ENCODE results near the gene MEPE. TPM values are rescaled to one million over a fixed set of nuclear protein-coding genes. Genes with fewer than 3 reads are reported as not detected.
"Not testable (repeated sequence)": the region's sequence is repeated elsewhere in the genome, so short reads cannot be mapped to it uniquely, and the experiment has no call there.

MEPE gene
- total and polyA plus RNA-seq, 7 experiments from 2014 or later = not detected

DNA sequence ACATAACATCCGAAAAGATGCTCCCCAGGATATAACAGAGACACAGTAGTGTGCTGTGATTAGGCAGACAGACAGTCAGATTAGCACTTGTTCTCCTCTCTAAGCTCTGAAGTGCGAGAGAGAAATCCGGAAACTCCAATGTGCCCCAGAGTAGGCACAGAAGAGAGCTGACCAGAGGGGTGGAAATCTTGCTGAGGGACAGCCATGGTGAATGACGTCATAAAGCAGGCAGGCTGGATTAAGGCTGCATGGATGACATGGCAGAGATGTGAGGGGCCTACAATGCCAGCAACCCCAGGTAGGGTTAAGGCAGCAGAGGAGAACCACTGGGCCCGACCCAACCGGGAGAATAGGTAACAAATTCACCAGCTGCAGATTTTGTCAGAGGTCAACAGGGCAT is 53.3 kb downstream of the MEPE start:
- POLR2A ChIA-PET = no interaction called here

DNA sequence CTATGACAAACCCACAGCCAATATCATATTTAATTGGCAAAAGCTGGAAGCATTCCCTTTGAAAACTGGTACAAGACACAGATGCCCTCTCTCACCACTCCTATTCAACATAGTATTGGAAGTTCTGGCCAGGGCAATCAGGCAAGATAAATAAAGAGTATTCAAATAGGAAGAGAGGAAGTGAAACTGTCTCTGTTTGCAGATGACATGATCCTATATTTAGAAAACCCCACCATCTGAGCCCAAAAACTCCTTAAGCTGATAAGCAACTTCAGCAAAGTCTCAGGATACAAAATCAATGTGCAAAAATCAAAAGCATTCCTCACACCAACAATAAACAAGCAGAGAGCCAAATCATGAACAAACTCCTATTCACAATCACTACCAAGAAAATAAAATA is 58.0 kb downstream of the MEPE start:
- Mint-ChIP-seq H3K27me3 (peaks cover 8 to 25% (median 15%) of the 10 kb centered on the region in 5 donors), H3K9me3 (peaks cover 3 to 35% (median 11%) of the 10 kb centered on the region in 11 donors)
- ATAC-seq; H3K4me1 ChIP-seq (ENCODE audit: control insufficient read depth in 2 of 2, insufficient read depth in 2 of 2, low read length in 2 of 2); H3K4me3 Mint-ChIP-seq; H3K27ac ChIP-seq (ENCODE audit: low read depth, low read length); H3K4me1 Mint-ChIP-seq; H3K36me3 ChIP-seq (ENCODE audit: control insufficient read depth in 2 of 3, insufficient read depth in 3 of 3, low read length in 3 of 3); CTCF ChIA-PET; H3K27ac Mint-ChIP-seq; H3K36me3 Mint-ChIP-seq; POLR2A ChIA-PET; H3K4me3 ChIP-seq (ENCODE audit: low read length); intact Hi-C loops (cut with micrococcal nuclease); H3K27me3 ChIP-seq (ENCODE audit: control insufficient read depth in 2 of 2, insufficient read depth in 2 of 2, low read length in 2 of 2); H3K9me3 ChIP-seq (ENCODE audit: control insufficient read depth in 2 of 3, low read length in 3 of 3); DNase-seq: not testable (repeated sequence)

More for the DNA sequence above, 53.3 kb downstream of the MEPE start:
- Histone ChIP-seq H3K27ac (ENCODE audit: low read depth, low read length) (no peak overlapping the region), H3K9me3 (ENCODE audit: control insufficient read depth in 2 of 3, low read length in 3 of 3) (no peaks in the 10 kb centered on the region), H3K4me1 (ENCODE audit: control insufficient read depth in 2 of 2, insufficient read depth in 2 of 2, low read length in 2 of 2) (no peaks in the 10 kb centered on the region), H3K4me3 (ENCODE audit: low read length) (no peak overlapping the region), H3K27me3 (ENCODE audit: control insufficient read depth in 2 of 2, insufficient read depth in 2 of 2, low read length in 2 of 2) (no peaks in the 10 kb centered on the region), H3K36me3 (ENCODE audit: control insufficient read depth in 2 of 3, insufficient read depth in 3 of 3, low read length in 3 of 3) (no peaks in the 10 kb centered on the region)
- ATAC-seq (no peak), DNase-seq (no peak)
- Mint-ChIP-seq H3K27me3 (peaks cover 16 to 42% (median 24%) of the 10 kb centered on the region in 5 donors), H3K4me3 (no peak overlapping the region), H3K36me3 (peaks cover 0 to 8% (median 0%) of the 10 kb centered on the region in 5 donors), H3K4me1 (peaks cover 0 to 5% (median 0%) of the 10 kb centered on the region in 7 donors), H3K9me3 (peaks cover 0 to 23% (median 7%) of the 10 kb centered on the region in 11 donors), H3K27ac (no peak overlapping the region)
- CTCF ChIA-PET = no interaction called here
- intact Hi-C loops (cut with micrococcal nuclease) = no loop called here

DNA sequence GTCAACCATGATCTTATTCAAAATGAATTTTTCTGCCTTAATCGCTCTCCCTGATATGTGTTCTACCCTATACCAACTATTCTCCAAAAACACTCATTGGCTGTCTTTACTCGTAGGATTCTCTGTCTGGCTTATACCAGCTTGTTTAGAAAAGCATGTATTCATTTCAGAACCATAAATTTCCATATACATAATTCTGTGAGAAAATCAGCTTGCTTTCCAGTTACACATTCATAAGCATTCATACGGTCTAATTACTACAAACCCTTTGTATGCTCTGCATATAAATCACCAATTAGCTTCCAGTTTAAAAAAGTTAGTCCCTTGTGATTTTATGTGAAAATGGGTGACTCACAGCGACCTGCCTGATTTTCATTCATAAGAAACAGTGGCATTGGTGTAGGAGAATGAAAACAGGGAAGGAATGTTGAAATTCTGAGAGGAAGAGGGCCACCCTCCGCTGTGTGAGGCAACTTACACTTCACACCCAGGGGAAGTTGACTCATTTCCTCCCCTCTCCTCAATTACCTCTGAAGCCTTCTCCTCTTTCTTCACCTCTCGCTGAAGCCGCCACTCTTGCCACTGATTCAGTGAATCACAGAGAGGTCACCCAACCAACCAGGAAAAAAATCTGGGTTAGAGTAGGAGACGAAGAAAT is 63.3 kb downstream of the MEPE start:
- ATAC-seq (peak; percentile 87), DNase-seq (peak in 1 of 9 donors; percentile 22)
- Mint-ChIP-seq H3K27ac (no peak overlapping the region), H3K36me3 (peaks cover 0 to 8% (median 0%) of the 10 kb centered on the region in 5 donors), H3K27me3 (peaks cover 6 to 41% (median 25%) of the 10 kb centered on the region in 5 donors), H3K4me3 (no peak overlapping the region), H3K9me3 (peaks cover 1 to 12% (median 5%) of the 10 kb centered on the region in 11 donors), H3K4me1 (peaks cover 0 to 14% (median 0%) of the 10 kb centered on the region in 7 donors)
- H3K27ac ChIP-seq (ENCODE audit: low read depth, low read length) = no peak overlapping the region
- H3K4me1 ChIP-seq (ENCODE audit: control insufficient read depth in 2 of 2, insufficient read depth in 2 of 2, low read length in 2 of 2) = no peaks in the 10 kb centered on the region
- ChIA-PET CTCF (no interaction called here), POLR2A (no interaction called here)
- H3K4me3 ChIP-seq (ENCODE audit: low read length) = no peak overlapping the region
- no peaks in the 10 kb centered on the region for H3K27me3 ChIP-seq (ENCODE audit: control insufficient read depth in 2 of 2, insufficient read depth in 2 of 2, low read length in 2 of 2)
- intact Hi-C loops (cut with micrococcal nuclease) = no loop called here
- no peaks in the 10 kb centered on the region for H3K9me3 ChIP-seq (ENCODE audit: control insufficient read depth in 2 of 3, low read length in 3 of 3)
- no peaks in the 10 kb centered on the region for H3K36me3 ChIP-seq (ENCODE audit: control insufficient read depth in 2 of 3, insufficient read depth in 3 of 3, low read length in 3 of 3)

Other genes starting within 250 kb of the MEPE start
- not detected for gene DSPP, start 224.4 kb upstream of the MEPE start, total RNA-seq
- not detected for gene DSPP, start 224.4 kb upstream of the MEPE start, polyA plus RNA-seq
- gene DMP1, start 182.7 kb upstream of the MEPE start, total RNA-seq = not detected
- gene DMP1, start 182.7 kb upstream of the MEPE start, polyA plus RNA-seq = not detected
- not detected for gene IBSP, start 33.4 kb upstream of the MEPE start, total RNA-seq
- not detected for gene IBSP, start 33.4 kb upstream of the MEPE start, polyA plus RNA-seq
- gene SPP1, start 142.7 kb downstream of the MEPE start, total RNA-seq = 10 to 100 TPM in 2 of 5 experiments, 1 to 10 TPM in 1, not detected in 2; 1.6 to 28.5 (median 21.6) TPM
- not detected for gene SPP1, start 142.7 kb downstream of the MEPE start, polyA plus RNA-seq
- gene PKD2, start 174.7 kb downstream of the MEPE start, total RNA-seq = 10 to 100 TPM in 1 of 5 experiments, 1 to 10 TPM in 4; 4.9 to 16.1 (median 6.8) TPM
- 1 to 10 TPM; 2.7 to 7.1 TPM for gene PKD2, start 174.7 kb downstream of the MEPE start, polyA plus RNA-seq

Measured in naive thymus-derived CD4-positive, alpha-beta T cell (primary cell).